IMR-90 (cell line): ENCODE results near the gene OGFOD3. TPM values are rescaled to one million over a fixed set of nuclear protein-coding genes. Genes with fewer than 3 reads are reported as not detected.

Experiments
- ATAC-seq: fragments of 200-7000 bp; cut with Tn5 transposase; 2 replicates; pipeline ENCODE4 v1.9.1; 2020; ENCODE audit warnings: low read depth, mild to moderate bottlenecking, moderate library complexity
- BruUV-seq: library from RNA; stranded (reverse); fragments of 400-500 nt; replicated peaks from 2 replicates; lab custom pipeline; 2021; lab: Mats Ljungman, UMichigan
- CTCF ChIA-PET: fragments of 300-600 bp; formaldehyde crosslinking; extraction: SDS; loops from one replicate; lab custom pipeline; 2021; ENCODE audit warnings: antibody characterized with exemption; lab: Yijun Ruan, JAX
- POLR2A ChIA-PET: fragments of 300-600 bp; sonication (Branson Sonifier 250); formaldehyde crosslinking; loops from one replicate; lab custom pipeline; 2022; ENCODE audit warnings: antibody characterized with exemption; ENCODE audit not compliant: unreplicated experiment; lab: Charles Lee
- DNase-seq: peaks from one replicate; pipeline ENCODE4 v3.0.0; 2013
- H2AFZ ChIP-seq: replicated peaks from 2 replicates; pipeline ENCODE3; 2013; ENCODE audit warnings: low read length, mild to moderate bottlenecking; ENCODE audit not compliant: poor library complexity
- H2AK5ac ChIP-seq: 2 replicates; pipeline ENCODE4 v1.6.1; 2013; ENCODE audit warnings: low read depth, low read length, inconsistent platforms
- H2AK9ac ChIP-seq: replicated peaks from 2 replicates; pipeline ENCODE3; 2013; ENCODE audit warnings: mild to moderate bottlenecking, low read depth, low read length, moderate library complexity; ENCODE audit not compliant: poor library complexity
- H2BK120ac ChIP-seq: 2 replicates; pipeline ENCODE4 v1.6.1; 2013; ENCODE audit warnings: low read depth, low read length, inconsistent platforms
- H2BK15ac ChIP-seq: 3 replicates; pipeline ENCODE4 v1.6.1; 2013; ENCODE audit warnings: low read depth, low read length, inconsistent platforms
- H2BK20ac ChIP-seq: 2 replicates; pipeline ENCODE4 v1.6.1; 2013; ENCODE audit warnings: low read depth, mild to moderate bottlenecking, inconsistent platforms, low read length, moderate library complexity
- H2BK5ac ChIP-seq: 2 replicates; pipeline ENCODE4 v1.6.1; 2013; ENCODE audit warnings: mild to moderate bottlenecking, low read depth, low read length, inconsistent platforms; ENCODE audit not compliant: poor library complexity, severe bottlenecking
- H3K14ac ChIP-seq: replicated peaks from 2 replicates; pipeline ENCODE4 v1.6.1; 2013; ENCODE audit warnings: low read depth, low read length, inconsistent platforms
- H3K18ac ChIP-seq: 2 replicates; pipeline ENCODE4 v1.6.1; 2013; ENCODE audit warnings: low read depth, low read length, control low read depth
- H3K23ac ChIP-seq: 2 replicates; pipeline ENCODE4 v1.6.1; 2013; ENCODE audit warnings: low read depth, low read length, inconsistent platforms
- H3K27ac ChIP-seq: 2 replicates; pipeline ENCODE4 v1.5.1; 2013; ENCODE audit warnings: mild to moderate bottlenecking, control low read depth, low read length; ENCODE audit not compliant: insufficient read depth
- H3K27me3 ChIP-seq: 2 replicates; pipeline ENCODE4 v1.6.1; 2013; ENCODE audit warnings: low read length; ENCODE audit not compliant: control insufficient read depth, insufficient read depth
- H3K36me3 ChIP-seq: 2 replicates; pipeline ENCODE4 v1.6.1; 2013; ENCODE audit warnings: low read length, mixed read lengths; ENCODE audit not compliant: control insufficient read depth, insufficient read depth
- H3K4ac ChIP-seq: 2 replicates; pipeline ENCODE4 v1.6.1; 2013; ENCODE audit warnings: low read depth, low read length, inconsistent platforms
- H3K4me1 ChIP-seq: 2 replicates; pipeline ENCODE4 v1.6.1; 2013; ENCODE audit warnings: low read length, mixed read lengths; ENCODE audit not compliant: control insufficient read depth, insufficient read depth
- H3K4me2 ChIP-seq: 2 replicates; pipeline ENCODE4 v1.6.1; 2013; ENCODE audit warnings: low read depth, mild to moderate bottlenecking, control low read depth, low read length, moderate library complexity
- H3K4me3 ChIP-seq: 2 replicates; pipeline ENCODE4 v1.5.1; 2013; ENCODE audit warnings: low read depth, mild to moderate bottlenecking, control low read depth, low read length, moderate library complexity; ENCODE audit not compliant: insufficient read depth
- H3K56ac ChIP-seq: 2 replicates; pipeline ENCODE4 v1.6.1; 2013; ENCODE audit warnings: low read length, inconsistent platforms; ENCODE audit not compliant: insufficient read depth; ENCODE audit errors: extremely low read depth
- H3K79me1 ChIP-seq, 2 experiments: 2 replicates each; pipeline ENCODE4 v1.6.1; 2013; ENCODE audit warnings: low read length in 2 of 2, inconsistent platforms in 1 of 2, low read depth in 1 of 2
- H3K9ac ChIP-seq: 2 replicates; pipeline ENCODE4 v1.6.1; 2013; ENCODE audit warnings: low read depth, low read length, control low read depth
- H3K9me1 ChIP-seq: 2 replicates; pipeline ENCODE4 v1.6.1; 2013; ENCODE audit warnings: low read length, inconsistent platforms; ENCODE audit not compliant: insufficient read depth
- H3K9me3 ChIP-seq: 2 replicates; pipeline ENCODE4 v1.6.1; 2013; ENCODE audit warnings: low read length; ENCODE audit not compliant: control insufficient read depth, insufficient read depth
- H4K20me1 ChIP-seq: 2 replicates; pipeline ENCODE4 v1.6.1; 2013; ENCODE audit warnings: low read length, inconsistent platforms; ENCODE audit not compliant: insufficient read depth
- H4K5ac ChIP-seq: 2 replicates; pipeline ENCODE4 v1.6.1; 2013; ENCODE audit warnings: mild to moderate bottlenecking, low read depth, low read length, control low read depth
- H4K8ac ChIP-seq, 2 experiments: 2 replicates each; pipeline ENCODE4 v1.6.1; 2013; ENCODE audit warnings: low read depth in 2 of 2, low read length in 2 of 2, control low read depth in 1 of 2, inconsistent platforms in 1 of 2
- H4K91ac ChIP-seq: 2 replicates; pipeline ENCODE4 v1.6.1; 2013; ENCODE audit warnings: low read depth, low read length, inconsistent platforms; ENCODE audit not compliant: insufficient read depth
- MAFK ChIP-seq: IDR thresholded peaks from 2 replicates; pipeline ENCODE4 v1.6.1; 2012; ENCODE audit warnings: low read depth, low read length, improper control_type of control experiment
- POLR2A ChIP-seq: IDR thresholded peaks from 2 replicates; pipeline ENCODE4 v1.6.1; 2012; ENCODE audit warnings: mild to moderate bottlenecking, low read depth, low read length
- WGBS, 2 experiments: methylation state at CpG; one replicate each; pipeline versions ENCODE4 v1.1.5 to v1.1.7; 2013; ENCODE audit warnings: missing lambda C conversion rate in 2 of 2; ENCODE audit not compliant: insufficient read length in 1 of 2; ENCODE audit errors: extremely low coverage in 2 of 2; 5-methylcytosine and 5-hydroxymethylcytosine counted together
- dilution Hi-C: fragments of 300-500 bp; cut with HindIII; formaldehyde crosslinking; loops from one replicate; pipeline ENCODE4 v1.14.3; 2018; ENCODE audit warnings: low sequenced_read_pairs; ENCODE audit not compliant: unreplicated experiment
- in situ Hi-C: fragments of 300-500 bp; cut with MboI; formaldehyde crosslinking; loops from 3 replicates; pipeline ENCODE4 v1.14.3; 2019; ENCODE audit warnings: low sequenced_read_pairs, inconsistent platforms, mixed read lengths
- intact Hi-C: fragments of 100-400 bp; cut with micrococcal nuclease; formaldehyde crosslinking; loops from 2 replicates; pipeline ENCODE4 v1.10.0; 2022
- polyA plus RNA-seq, 3 experiments: library from polyadenylated mRNA; depleted of rRNA; stranded (reverse); fragments of >200 nt; gene quantifications; 2 replicates each; pipeline ENCODE4 v1.2.3, GENCODE V29; 2012; ENCODE audit warnings: low replicate concordance in 1 of 3
- total RNA-seq: library from RNA; depleted of rRNA; stranded (reverse); fragments of >200 nt; gene quantifications from 2 replicates; pipeline ENCODE4 v1.2.3, GENCODE V29; 2012

Gene OGFOD3
- total and polyA plus RNA-seq, 2 of the 4 experiments (the other 2 are of a cell fraction): 25.3 to 33.4 TPM

GRCh38 chr17:82464567-82464929 is 46.2 kb upstream of the OGFOD3 start:
- no peaks in the 10 kb centered on the region for H3K27me3 ChIP-seq
- H4K91ac ChIP-seq: no peak overlapping the region
- H2AK9ac ChIP-seq: no peak overlapping the region
- dilution Hi-C loops (no loop called here), intact Hi-C loops (no loop called here), in situ Hi-C loops (no loop called here)
- 98% methylated on average over 6 of the region's 11 CpGs; no CpG with 5 or more reads in 1 of the 2 experiments for WGBS, 2 experiments
- peaks cover 58% of the 10 kb centered on the region for H3K36me3 ChIP-seq
- ATAC-seq: no peak
- H3K4me1 ChIP-seq: no peaks in the 10 kb centered on the region
- no peaks in the 10 kb centered on the region for H3K9me3 ChIP-seq
- peaks cover 3% of the 10 kb centered on the region; the same call in 1 of the 2 replicates for H3K9me1 ChIP-seq
- no peak overlapping the region for H4K8ac ChIP-seq
- peaks cover 8% of the 10 kb centered on the region; the same call in 1 of the 2 replicates for H4K20me1 ChIP-seq
- no peak overlapping the region for H2AK5ac ChIP-seq
- no peak overlapping the region for H3K18ac ChIP-seq
- ChIA-PET CTCF (no interaction called here), POLR2A (no interaction called here)
- H3K9ac ChIP-seq: no peak overlapping the region
- no peak overlapping the region for H3K23ac ChIP-seq
- H4K5ac ChIP-seq: no peak overlapping the region
- no peak overlapping the region for H3K4me3 ChIP-seq
- H3K14ac ChIP-seq: no peak overlapping the region
- no peak overlapping the region for H3K4me2 ChIP-seq
- TF ChIP-seq POLR2A (no peak), MAFK (no peak)
- H2BK15ac ChIP-seq: no peak overlapping the region
- no peak overlapping the region for H2BK5ac ChIP-seq
- H2BK20ac ChIP-seq: no peak overlapping the region
- no TSS peak for BruUV-seq
- no peak overlapping the region for H3K56ac ChIP-seq
- no peak overlapping the region for H3K27ac ChIP-seq
- no peak overlapping the region for H2BK120ac ChIP-seq
- H3K79me1 ChIP-seq: peaks cover 3 to 36% of the 10 kb centered on the region in 2 experiments
- DNase-seq: no peak
- no peak overlapping the region for H3K4ac ChIP-seq
- H2AFZ ChIP-seq: no peak overlapping the region
